Astrocyte (in vitro differentiated cells and primary cell): ENCODE measurements around the gene FAM131C. TPM values are rescaled to one million over a fixed set of nuclear protein-coding genes. Genes with fewer than 3 reads are reported as not detected.

ENCODE experiments used
- DNase-seq: peaks from one replicate; pipeline ENCODE4 v3.0.0-alpha.2; 2010; ENCODE audit warnings: low read depth
- FAIRE-seq: peaks from 2 replicates; lab custom pipeline; 2011; peaks lifted over from hg19 to GRCh38; lab: Jason Lieb, UNC
- H2AFZ ChIP-seq: 2 replicates; pipeline ENCODE4 v1.6.0; 2012; ENCODE audit warnings: low read depth, low read length, inconsistent platforms
- H3K27ac ChIP-seq: 2 replicates; pipeline ENCODE4 v1.5.1; 2011; ENCODE audit warnings: low read depth, low read length, inconsistent platforms
- H3K27me3 ChIP-seq: 2 replicates; pipeline ENCODE4 v1.6.0; 2011; ENCODE audit warnings: low read length, inconsistent platforms; ENCODE audit not compliant: insufficient read depth
- H3K36me3 ChIP-seq: 2 replicates; pipeline ENCODE4 v1.5.1; 2011; ENCODE audit warnings: low read length, inconsistent platforms; ENCODE audit not compliant: insufficient read depth
- H3K4me1 ChIP-seq: 2 replicates; pipeline ENCODE4 v1.5.1; 2011; ENCODE audit warnings: low read length, inconsistent platforms; ENCODE audit not compliant: insufficient read depth
- H3K4me2 ChIP-seq: 2 replicates; pipeline ENCODE4 v1.6.0; 2012; ENCODE audit warnings: low read length, inconsistent platforms
- H3K4me3 ChIP-seq: 2 replicates; pipeline ENCODE4 v1.5.1; 2011; ENCODE audit warnings: low read depth, mild to moderate bottlenecking, low read length, inconsistent platforms; ENCODE audit not compliant: insufficient read depth
- H3K79me2 ChIP-seq: 2 replicates; pipeline ENCODE4 v1.6.0; 2012; ENCODE audit warnings: mild to moderate bottlenecking, low read length, inconsistent platforms; ENCODE audit not compliant: insufficient read depth
- H3K9ac ChIP-seq: 2 replicates; pipeline ENCODE4 v1.6.0; 2012; ENCODE audit warnings: mild to moderate bottlenecking, low read length, inconsistent platforms
- H3K9me3 ChIP-seq: 2 replicates; pipeline ENCODE4 v1.5.1; 2012; ENCODE audit warnings: low read depth, mild to moderate bottlenecking, low read length, inconsistent platforms; ENCODE audit not compliant: insufficient read depth
- H4K20me1 ChIP-seq: 2 replicates; pipeline ENCODE4 v1.6.0; 2012; ENCODE audit warnings: low read length, inconsistent platforms; ENCODE audit not compliant: insufficient read depth
- H3K27ac Mint-ChIP-seq: one replicate; pipeline ENCODE4 v1.8.0; 2021; ENCODE audit warnings: mild to moderate bottlenecking, mixed read lengths; ENCODE audit not compliant: unreplicated experiment
- H3K27me3 Mint-ChIP-seq: one replicate; pipeline ENCODE4 v1.8.0; 2021; ENCODE audit warnings: low read depth, mixed read lengths; ENCODE audit not compliant: unreplicated experiment
- H3K36me3 Mint-ChIP-seq: one replicate; pipeline ENCODE4 v1.8.0; 2021; ENCODE audit warnings: low read depth, mixed read lengths; ENCODE audit not compliant: unreplicated experiment
- H3K4me1 Mint-ChIP-seq: one replicate; pipeline ENCODE4 v1.8.0; 2021; ENCODE audit warnings: low read depth, mixed read lengths; ENCODE audit not compliant: unreplicated experiment
- H3K4me3 Mint-ChIP-seq: one replicate; pipeline ENCODE4 v1.8.0; 2021; ENCODE audit warnings: mild to moderate bottlenecking, moderate library complexity, mixed read lengths; ENCODE audit not compliant: unreplicated experiment
- H3K9me3 Mint-ChIP-seq: one replicate; pipeline ENCODE4 v1.8.0; 2021; ENCODE audit warnings: mild to moderate bottlenecking, mixed read lengths; ENCODE audit not compliant: unreplicated experiment
- CTCF ChIP-seq: IDR thresholded peaks from 2 replicates; pipeline ENCODE4 v1.5.1; 2011; ENCODE audit warnings: low read depth, mild to moderate bottlenecking, inconsistent platforms, low read length, moderate library complexity; ENCODE audit not compliant: insufficient read depth
- EZH2 ChIP-seq: IDR thresholded peaks from 2 replicates; pipeline ENCODE4 v1.6.1; 2012; ENCODE audit warnings: mild to moderate bottlenecking, low read length, inconsistent platforms; ENCODE audit not compliant: insufficient read depth
- total RNA-seq: library from RNA; stranded (reverse); gene quantifications from 2 replicates; pipeline ENCODE4 v1.2.1, GENCODE V29; 2021

The FAM131C gene
- total RNA-seq, 1 donor from 2014 or later, result 0.11 TPM

DNA sequence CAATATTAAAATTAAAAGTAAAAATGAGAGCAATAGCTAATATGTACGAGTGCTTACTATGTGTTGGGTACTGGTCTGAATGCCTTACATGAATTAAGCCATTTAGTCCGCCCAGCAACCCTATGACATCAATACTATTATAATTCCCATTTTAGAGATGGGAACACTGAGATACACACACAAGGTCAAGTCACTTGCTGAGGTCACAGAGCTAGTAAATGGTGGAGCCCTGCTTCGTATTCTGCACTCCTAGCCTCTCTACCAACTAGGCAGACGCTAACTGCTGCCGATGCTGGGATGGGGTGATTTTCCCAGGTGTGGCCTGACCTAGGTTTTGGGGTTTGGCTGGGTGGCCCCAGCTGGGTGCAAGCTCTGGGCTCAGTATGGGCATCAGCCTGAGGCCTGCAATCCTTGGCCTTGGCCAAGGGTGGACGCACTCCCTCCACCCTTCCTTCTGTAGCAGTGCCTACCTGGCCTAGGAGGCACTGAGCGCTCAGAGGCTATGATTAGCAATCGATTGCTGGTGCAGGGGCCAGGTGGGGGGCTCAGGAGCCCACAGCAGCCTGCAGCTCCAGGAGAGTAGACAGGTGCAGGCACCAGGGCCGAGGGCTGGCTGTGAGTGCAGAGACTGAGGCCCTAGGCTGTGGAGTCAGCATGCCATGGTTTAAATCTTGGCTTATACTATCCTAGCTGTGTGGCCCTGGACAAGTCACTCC lies 2.7 kb downstream of the FAM131C start:
- H3K4me1 ChIP-seq, result peaks cover 14% of the 10 kb centered on the region
- H3K27ac ChIP-seq, result no peak overlapping the region
- H3K9ac ChIP-seq, result no peak overlapping the region
- TF ChIP-seq EZH2 (no peak), CTCF (no peak)
- FAIRE-seq, result no peak
- H4K20me1 ChIP-seq, result no peaks in the 10 kb centered on the region
- Mint-ChIP-seq H3K4me3 (no peak overlapping the region), H3K4me1 (peaks cover 11% of the 10 kb centered on the region), H3K27ac (no peak overlapping the region), H3K27me3 (peaks cover 31% of the 10 kb centered on the region), H3K36me3 (no peaks in the 10 kb centered on the region), H3K9me3 (no peaks in the 10 kb centered on the region)
- no peak overlapping the region for H3K4me2 ChIP-seq
- H3K4me3 ChIP-seq, result no peak overlapping the region
- H3K79me2 ChIP-seq, result no peaks in the 10 kb centered on the region
- no peak for DNase-seq
- no peak overlapping the region for H2AFZ ChIP-seq
- H3K27me3 ChIP-seq, result no peaks in the 10 kb centered on the region
- H3K36me3 ChIP-seq, result no peaks in the 10 kb centered on the region
- H3K9me3 ChIP-seq, result no peaks in the 10 kb centered on the region

- Histone ChIP-seq H2AFZ (no peak overlapping the region), H3K79me2 (no peaks in the 10 kb centered on the region), H3K4me3 (no peak overlapping the region), H3K36me3 (no peaks in the 10 kb centered on the region), H3K9ac (no peak overlapping the region), H3K27me3 (peaks cover 4% of the 10 kb centered on the region), H3K4me1 (peaks cover under 1% of the 10 kb centered on the region), H3K4me2 (no peak overlapping the region), H3K9me3 (no peaks in the 10 kb centered on the region), H4K20me1 (no peaks in the 10 kb centered on the region), H3K27ac (no peak overlapping the region)
- TF ChIP-seq CTCF, result no peak
- no peak for TF ChIP-seq EZH2
- DNase-seq, result no peak
- peaks cover 6% of the 10 kb centered on the region for H3K4me1 Mint-ChIP-seq
- no peaks in the 10 kb centered on the region for H3K9me3 Mint-ChIP-seq
- no peaks in the 10 kb centered on the region for H3K36me3 Mint-ChIP-seq
- no peak for FAIRE-seq
- H3K27ac Mint-ChIP-seq, result no peak overlapping the region
- H3K27me3 Mint-ChIP-seq, result peaks cover 40% of the 10 kb centered on the region
- no peak overlapping the region for H3K4me3 Mint-ChIP-seq
These were observed 4.8 kb downstream of the FAM131C start for GRCh38 chr1:16068356-16069270.
